GM19240 (cell line): ENCODE results near the gene ACTN2.

Source experiments
- DNase-seq: peaks from one replicate; pipeline ENCODE4 v3.0.0; 2011; ENCODE audit warnings: low spot score; ENCODE audit not compliant: insufficient read length

The ACTN2 gene

DNA sequence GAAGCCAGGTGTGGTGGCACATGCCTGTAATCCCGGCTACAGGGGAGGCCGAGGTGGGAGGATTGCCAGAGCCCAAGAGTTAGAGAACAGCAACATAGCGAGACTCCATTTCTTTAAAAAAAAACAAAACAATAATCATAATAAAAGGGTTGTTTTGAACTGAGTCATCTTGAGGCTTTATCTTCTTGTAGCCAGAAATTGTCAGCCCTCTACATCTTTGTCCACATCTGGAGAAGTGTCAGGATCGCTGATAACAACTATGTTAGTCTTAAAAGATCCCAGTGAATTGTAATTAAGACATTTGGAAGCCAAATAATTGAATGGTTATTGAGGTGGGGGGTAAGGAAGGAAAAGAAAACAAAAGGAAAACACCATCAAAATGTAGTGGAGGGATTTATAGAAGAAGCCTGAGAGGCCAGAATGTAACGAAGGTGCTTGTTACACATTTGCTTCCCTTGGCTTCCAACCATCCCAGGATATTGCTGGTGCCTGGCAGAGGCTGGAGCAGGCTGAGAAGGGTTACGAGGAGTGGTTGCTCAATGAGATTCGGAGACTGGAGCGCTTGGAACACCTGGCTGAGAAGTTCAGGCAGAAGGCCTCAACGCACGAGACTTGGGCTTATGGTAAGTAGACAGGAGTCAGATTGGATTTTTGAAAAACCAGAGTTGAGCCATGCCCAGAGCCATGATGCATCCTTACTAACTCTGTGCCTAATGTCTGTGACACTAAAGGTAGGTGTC lies 56.3 kb downstream of the ACTN2 start:
- no peak for DNase-seq

DNA sequence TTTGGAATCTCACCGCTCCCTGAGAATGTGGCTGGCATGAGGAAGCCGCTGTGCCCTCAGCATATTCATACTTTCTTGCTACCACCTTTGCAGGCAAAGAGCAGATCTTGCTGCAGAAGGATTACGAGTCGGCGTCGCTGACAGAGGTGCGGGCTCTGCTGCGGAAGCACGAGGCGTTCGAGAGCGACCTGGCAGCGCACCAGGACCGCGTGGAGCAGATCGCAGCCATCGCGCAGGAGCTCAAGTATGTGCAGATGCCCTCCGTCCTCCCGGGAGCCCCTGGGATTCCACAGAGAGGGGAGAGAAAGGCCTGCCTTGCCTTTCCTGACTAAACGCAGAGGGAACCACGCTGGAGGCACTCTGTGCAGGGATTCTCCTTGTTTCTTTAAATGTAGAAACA lies 58.2 kb downstream of the ACTN2 start:
- no peak for DNase-seq

DNA sequence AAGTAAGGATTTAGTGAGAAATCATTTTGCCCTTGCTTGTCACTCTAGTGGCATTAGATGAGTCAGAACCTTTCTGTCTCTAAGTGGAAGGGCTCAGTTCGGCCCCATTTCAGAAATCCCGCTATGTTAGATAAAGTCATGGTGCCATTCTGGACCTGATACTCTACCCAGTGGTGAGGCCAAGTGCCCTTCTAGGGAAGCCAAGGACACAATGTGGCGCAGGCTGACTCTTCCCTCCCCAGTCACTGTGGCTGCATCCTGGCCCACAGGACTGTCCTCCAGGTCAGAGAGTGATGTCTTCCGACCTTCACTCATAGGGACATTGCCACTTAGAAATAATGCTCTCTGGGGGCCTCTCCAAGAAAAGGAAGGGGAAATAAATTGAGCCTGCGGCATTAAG lies 60.5 kb downstream of the ACTN2 start:
- no peak for DNase-seq

DNA sequence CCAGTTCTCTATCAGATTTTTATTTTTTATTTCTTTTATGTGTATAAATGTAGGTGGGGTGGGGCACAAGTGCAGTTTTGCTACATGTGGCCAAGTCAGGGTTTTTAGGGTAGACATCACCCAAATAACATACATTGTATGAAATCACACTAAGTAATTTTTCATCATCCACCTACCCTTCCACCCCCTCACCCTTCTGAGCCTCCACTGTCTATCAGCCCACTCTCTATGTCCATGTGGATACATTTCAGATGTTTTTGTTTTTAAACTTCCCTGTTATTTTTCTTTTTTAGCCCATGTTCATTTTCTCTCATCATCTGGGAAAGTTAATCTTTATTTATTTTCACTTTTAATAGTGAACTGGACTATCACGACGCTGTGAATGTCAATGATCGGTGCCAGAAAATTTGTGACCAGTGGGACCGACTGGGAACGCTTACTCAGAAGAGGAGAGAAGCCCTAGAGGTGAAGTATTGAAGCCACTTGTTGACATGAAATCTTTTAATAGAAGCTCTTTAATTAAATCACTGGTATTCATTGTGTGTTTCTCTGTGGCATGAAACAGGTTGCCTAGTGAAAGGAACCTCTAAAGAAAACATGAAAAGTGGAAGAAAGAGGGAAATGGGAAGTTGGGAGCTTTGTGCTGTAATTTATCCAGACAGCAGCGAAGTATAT lies 61.1 kb downstream of the ACTN2 start:
- DNase-seq: no peak

DNA sequence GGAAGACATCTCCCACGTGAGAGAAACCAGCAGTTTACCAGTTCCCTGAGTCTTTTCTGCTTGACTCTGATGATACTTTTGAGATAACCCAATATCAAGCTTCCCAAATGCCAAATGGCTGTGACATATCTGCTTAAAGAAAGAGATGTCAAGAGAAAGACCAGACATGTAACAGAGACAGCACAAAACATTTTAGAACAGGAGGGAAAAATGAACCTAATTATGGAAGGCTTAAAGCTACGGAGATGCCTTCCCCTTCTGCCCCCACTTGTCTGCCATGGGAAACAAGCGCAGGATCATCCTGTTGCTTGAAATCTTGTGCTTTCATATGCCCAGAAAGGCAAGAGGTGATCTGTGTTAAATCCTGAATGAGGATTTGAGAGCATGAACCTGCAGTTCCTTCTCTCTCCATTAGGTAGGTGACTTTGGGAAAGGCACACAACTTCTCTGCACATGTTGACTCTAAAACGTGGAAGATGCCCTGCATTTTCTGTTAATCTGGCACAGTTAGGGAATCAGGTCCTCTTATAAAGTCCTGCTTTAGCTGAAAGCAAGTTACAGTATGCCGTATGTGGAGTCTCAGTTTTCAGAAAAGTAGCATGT lies 62.1 kb downstream of the ACTN2 start:
- DNase-seq: no peak

DNA sequence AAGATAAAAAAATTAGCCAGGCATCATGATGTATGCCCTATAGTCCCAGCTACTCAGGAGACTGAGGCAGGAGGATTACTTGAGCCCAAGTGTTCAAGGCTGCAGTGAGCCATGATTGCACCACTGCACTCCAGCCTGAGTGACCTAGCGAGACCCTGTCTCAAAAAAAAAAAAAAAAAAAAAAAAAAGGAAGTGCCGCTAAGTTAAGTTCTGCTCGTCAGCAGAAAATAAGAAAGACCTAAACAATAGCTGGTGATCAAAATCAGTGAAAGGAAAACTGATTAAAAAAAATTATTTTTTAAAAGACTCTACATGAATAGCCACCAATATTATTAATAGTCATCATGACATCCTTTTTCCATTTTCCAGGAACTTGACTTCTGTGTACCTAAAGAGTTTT lies 64.6 kb downstream of the ACTN2 start:
- no peak for DNase-seq

DNA sequence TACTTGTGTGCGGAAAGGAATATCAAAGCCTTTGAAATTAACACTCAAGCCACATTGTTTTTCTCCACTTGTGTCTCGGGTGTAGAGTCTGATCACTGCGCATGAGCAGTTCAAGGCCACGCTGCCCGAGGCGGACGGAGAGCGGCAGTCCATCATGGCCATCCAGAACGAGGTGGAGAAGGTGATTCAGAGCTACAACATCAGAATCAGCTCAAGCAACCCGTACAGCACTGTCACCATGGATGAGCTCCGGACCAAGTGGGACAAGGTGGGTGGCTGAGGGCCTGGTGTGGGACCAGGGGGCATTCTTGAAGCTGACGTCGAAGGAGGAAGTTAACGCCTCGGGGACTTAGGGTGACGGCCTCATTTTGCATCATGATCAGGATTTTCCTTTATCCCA lies 65.1 kb downstream of the ACTN2 start:
- no peak for DNase-seq

DNA sequence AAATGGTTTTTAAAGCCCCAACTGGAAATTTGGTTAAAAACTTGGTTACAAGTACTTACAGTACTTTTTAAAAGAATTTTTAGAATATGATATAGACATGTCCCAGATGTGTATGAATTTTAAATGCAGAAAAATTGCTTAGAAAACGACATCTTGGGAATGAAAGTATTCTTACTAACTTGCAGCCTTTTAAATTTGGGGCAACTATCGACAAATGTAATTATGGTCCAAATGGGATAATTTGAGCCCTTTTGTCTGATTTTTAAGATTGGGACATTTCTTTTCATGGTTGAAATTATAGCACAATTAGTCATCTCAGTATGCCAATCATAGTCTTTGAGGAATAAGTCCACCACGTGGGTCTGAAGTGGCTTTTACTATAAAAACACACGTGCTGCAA lies 65.6 kb downstream of the ACTN2 start:
- no peak for DNase-seq

DNA sequence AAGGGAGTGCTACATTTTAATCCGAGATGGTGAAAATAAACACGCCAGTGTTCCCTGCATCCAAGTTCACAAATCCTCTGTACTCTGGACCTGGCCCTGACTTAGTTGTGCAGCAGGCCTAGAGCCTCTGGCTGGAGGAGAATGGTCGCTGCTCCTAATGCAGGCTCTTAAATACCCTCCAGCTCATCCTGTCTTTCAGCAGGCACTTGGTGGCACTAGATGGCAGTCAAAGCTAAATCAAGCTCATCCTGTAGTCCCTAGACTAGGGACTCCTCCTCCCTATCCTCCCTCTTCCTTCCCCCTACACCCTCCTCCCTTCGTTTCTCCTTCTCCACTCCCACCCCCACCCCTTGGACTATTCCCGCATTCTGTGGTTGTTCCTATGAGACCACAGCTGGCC lies 67.2 kb downstream of the ACTN2 start:
- DNase-seq: no peak

DNA sequence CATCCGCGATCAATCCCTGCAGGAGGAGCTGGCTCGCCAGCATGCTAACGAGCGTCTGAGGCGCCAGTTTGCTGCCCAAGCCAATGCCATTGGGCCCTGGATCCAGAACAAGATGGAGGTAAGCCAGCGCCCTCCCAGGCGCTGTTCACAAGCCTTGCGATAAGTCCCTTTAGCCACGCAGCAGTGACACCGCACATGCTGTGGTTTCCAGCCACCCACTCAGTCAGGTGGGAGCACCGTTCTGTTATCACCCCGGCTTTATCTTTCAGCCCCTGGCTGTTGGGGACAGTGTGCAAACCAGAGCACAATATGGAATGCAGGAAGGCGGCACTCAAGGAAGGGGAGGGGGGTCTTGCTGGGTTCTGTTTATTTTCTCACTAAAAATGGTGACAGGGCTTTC lies 67.7 kb downstream of the ACTN2 start:
- no peak for DNase-seq

DNA sequence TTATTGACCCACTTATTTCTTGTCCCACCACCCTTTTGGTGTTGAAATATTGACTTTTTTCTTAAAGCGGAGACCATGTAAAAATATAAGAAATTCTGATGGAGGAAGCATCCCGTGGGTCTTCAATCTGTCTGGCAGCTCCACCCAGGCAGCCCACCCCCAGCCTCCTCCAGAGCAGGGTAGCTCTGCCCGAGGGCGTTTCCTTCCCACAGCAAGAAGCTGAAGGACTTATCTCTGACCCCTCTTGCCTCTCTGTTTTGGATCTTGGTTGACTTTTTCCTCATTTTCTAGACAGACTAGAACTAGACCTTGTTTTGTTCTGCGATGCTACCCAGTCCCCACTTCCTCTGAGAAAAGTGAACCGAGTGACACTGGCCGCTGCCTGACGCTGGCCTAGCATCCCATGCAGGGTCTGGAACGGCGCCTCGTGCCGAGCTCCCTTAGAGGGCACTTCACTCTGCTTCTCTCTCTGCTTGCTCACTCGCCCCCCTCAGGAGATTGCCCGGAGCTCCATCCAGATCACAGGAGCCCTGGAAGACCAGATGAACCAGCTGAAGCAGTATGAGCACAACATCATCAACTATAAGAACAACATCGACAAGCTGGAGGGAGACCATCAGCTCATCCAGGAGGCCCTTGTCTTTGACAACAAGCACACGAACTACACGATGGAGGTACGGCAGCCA lies 68.4 kb downstream of the ACTN2 start:
- DNase-seq: no peak

DNA sequence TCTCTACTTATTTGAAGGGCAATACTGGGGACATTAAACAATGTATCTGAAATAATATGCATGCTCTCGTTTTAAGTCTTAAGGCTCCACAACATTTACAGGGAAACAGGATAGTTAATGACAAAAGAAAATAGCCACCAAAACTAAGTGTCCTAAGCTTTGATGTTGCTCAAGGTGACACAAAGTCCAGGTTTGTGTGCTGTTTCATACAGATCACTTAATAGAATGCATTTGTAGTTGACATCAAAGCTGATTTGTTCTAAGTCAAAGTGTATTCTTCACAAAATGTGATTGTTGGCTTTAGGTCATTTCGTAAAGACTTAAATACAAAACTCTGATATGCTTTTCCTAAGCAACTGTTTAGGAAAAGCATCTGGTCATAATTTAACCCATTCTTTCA lies 71.3 kb downstream of the ACTN2 start:
- DNase-seq: no peak

DNA sequence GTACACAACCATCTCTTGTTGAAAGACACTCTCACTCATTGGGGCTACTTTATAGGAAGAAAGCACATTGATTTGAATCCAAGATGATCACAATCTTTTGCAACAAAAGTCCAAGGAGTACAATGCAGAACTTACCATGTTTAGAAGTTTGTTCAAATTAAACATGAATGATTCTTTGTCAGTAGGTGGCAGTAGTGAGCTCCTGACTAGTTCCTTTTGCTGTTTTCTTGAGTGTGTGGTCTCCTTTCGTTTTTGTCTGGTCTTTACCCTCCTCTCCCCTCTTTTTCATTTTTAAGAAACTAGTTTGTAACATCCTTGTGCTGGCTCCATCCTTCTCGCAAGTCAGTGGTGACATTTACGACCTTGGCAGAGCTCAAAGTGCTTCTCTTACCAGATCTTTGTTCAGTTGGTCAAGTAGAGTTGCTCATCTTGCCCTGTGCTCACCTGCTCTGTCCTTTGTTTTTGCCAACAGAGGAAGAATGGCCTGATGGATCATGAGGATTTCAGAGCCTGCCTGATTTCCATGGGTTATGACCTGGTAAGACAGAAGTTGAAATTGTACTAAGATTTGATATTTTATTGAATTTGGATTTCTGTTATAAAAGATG lies 73.1 kb downstream of the ACTN2 start:
- DNase-seq: no peak

DNA sequence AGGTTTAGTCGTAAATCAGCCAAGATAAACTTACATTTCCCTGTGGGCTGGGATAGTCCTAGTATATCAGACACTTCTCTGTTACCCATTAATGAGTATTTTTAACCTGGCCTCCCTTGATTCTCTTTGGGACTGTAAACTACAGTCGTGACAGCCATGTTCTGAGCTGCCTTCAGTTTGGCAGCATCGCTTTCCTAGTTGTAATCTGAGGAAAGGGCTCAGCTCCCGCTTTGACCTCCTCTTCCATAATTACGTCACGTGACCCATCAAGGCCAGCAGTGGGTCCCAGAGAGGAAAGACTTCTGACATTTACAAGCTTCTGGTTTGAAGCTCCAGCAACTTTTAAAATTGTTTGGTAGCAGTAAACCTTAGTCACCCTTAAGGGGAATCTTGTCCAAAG lies 74.2 kb downstream of the ACTN2 start:
- DNase-seq: no peak

DNA sequence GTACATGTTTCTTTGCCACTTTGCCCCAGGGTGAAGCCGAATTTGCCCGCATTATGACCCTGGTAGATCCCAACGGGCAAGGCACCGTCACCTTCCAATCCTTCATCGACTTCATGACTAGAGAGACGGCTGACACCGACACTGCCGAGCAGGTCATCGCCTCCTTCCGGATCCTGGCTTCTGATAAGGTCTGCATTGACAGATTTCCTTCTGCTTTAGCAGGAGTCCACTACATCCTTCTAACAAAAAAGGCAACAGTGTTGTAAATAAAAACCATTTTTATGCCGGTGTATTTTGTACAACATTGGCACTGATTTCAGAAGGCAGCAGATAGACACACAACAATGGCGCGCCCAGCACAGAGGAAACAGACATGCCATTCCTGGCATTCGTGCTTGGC lies 74.7 kb downstream of the ACTN2 start:
- DNase-seq: no peak

DNA sequence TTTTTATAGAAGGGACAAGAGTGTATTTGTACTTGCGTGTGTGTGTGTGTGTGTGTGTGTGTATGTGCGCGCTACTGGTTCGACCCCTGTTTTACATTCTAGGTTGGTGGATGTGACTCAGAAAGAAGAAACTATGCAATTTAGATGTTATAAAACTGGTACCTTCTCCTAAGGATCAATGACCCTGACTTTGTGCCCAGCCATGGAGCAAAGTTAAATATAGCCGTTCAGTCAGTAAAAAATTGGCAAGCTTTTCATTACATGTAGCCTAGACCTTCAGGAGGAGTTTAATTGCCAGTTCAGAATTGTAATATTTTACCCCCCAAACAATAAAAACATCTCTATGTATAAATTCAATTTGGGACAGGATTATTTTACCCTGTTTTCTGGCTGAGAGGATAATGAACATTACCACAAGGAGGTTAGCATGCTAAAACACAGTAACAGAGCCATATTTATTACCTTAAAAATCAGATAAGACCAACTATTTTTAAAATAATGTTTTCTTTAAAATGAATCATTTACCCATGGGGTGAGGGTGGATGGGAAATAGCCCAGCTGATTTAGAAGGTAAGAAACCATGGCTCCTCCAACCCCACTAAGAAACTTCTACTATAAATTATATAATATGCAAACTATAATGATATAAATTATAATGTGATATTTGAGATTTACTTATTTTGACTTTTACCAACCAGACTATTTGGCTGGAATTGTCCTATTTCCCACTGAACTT lies 75.3 kb downstream of the ACTN2 start:
- DNase-seq: no peak

DNA sequence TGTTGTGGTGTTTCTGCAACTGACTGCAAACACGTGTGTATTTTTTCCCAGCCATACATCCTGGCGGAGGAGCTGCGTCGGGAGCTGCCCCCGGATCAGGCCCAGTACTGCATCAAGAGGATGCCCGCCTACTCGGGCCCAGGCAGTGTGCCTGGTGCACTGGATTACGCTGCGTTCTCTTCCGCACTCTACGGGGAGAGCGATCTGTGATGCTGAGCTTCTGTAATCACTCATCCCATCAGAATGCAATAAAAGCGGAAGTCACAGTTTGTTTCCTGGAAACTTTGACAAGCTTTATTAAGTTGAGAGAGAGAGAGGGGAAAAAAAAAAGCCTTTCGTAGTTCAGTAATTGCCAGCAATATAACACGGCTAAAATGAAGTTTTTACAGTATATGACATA lies 76.1 kb downstream of the ACTN2 start:
- DNase-seq: no peak

DNA sequence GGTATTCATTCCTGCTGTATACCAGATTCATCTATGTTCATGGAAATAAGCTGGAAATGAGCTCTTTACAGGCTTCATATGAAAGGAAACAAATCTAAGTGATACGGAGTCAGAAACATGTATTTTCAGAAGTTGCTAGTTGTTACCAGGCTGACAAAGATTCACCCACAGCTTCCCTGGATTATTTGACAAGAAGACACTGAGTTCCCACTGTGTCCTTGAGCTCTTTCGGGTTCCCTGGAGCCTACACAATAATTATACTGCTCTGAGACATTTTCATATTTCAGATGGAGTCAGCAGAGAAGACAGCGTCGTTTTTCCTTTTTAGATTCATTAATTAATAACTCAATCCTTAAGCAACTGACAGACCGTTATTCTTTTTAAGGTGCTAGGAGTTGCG lies 79.5 kb downstream of the ACTN2 start:
- no peak for DNase-seq

DNA sequence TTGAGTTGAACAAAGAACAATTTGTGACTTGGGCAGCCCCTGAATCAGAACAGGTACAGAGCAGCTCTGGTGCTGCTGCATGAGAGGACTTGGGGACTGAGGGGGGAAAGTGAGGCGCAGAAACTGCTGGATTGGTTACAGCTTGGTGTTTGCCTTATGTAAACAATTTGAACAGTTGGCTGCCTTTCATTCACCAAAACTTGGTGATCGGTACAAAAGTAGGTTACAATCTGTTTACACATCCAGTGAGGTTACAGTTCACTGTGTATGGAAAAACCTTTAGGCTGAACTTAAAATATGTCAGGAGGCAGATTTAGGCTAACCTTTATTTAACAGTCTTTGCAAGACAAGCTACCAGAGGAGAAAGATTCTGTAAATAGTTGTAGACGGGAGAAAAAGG lies 80.2 kb downstream of the ACTN2 start:
- DNase-seq: no peak

DNA sequence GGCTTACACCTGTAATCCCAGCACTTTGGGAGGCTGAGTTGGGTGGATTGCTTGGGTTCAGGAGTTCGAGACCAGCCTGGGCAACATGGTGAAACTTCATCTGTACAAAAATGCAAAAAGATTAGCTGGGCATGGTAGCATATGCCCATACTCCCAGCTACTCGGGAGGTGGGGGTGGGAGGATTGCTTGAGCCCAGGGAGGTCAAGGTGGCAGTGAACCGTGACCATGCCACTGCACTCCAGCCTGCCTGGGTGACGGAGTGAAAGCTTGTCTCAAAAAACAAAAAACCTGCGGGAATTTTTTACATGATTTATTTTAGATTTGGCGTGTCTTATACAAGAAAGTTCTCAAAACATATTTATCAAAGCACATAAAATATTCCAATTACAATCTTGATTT lies 81.0 kb downstream of the ACTN2 start:
- DNase-seq: no peak

DNA sequence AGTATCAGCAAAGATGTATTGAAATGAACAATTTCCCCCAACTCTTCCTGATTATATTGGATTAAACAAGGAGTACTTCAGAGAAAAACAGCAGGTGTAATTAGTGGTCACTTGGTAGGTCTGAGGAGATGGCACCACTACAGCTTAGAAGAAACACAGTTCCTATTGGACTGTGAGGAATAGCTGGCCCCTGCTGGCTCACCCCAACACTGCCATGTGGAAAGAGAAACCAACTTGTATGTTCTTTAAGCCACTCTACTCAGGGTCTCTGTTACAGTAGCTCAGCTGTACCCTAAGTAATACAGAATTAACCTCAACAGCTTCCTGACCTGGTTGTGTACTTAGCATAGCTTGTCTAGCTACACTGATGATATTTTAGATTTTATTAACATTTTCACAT lies 82.3 kb downstream of the ACTN2 start:
- DNase-seq: no peak
